Stimulated activated CD4-positive, alpha-beta T cell treated with anti-CD3 and anti-CD28 coated beads, Interleukin-4, amount 100 ng/mL, for 4 hours (primary cell): ENCODE measurements around the gene CACNB2.
"Not testable (repeated sequence)": the region's sequence is repeated elsewhere in the genome, so short reads cannot be mapped to it uniquely, and the experiment has no call there.

Experiments
- DNase-seq, 2 experiments: peaks; one replicate each; pipeline ENCODE4 v3.0.0-alpha.2; 2020

The CACNB2 gene

DNA sequence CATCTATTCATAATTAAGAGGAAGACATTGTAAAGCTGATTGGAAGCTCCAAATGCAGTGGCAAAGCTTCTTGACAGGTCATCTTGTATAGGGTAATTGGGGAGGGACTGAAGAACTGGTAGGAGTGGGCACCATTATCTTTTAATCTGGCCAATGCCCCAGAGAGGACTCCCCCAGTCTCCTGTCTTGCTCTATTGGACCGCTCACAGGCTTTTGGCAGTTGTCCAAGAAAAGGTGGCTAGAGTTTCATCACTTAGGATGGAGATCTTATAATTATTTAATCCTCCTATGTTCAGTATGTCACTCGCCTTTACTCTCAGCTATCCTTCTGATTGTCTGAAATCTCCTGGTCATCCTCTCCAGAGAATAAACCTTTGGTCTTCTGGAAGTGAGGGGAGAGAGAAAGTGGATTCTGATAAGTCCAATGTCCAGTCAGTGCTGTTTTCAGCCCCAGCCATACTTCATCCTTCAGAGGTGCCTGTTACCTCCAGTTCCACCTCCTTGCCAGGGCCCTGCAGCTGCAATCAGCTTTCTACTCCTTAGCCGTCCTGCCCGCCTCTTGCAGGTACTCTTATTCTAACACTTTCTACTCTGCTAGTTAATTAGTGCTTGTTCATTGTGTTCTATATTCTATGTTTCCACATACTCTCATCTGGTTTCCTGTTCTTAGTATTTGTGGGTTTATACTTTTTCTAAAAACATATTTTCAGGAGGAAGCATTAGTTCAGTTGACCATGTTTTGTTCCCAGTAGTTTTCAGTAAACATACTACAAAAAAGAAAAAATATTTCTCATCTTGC is 269.6 kb downstream of the CACNB2 start:
- no peak for DNase-seq

DNA sequence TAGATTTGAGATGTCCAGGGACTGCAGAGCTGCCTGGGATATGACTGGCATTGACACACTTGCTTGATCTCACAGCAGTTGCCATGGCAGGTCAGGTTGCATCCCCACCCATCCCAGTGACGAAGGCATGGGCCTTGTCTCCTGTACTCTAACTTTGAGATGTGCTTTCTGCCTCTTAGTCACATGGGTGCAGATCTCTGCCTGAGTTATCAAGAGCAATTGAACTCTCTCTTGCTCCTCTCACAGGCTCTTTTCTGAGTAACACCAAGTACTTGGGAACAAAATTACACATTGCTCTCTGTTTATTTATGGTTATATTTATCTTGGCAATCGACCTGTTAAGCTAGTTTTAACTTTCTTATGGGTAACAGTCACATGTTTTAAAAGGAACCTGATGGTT is 273.8 kb downstream of the CACNB2 start:
- no peak for DNase-seq

DNA sequence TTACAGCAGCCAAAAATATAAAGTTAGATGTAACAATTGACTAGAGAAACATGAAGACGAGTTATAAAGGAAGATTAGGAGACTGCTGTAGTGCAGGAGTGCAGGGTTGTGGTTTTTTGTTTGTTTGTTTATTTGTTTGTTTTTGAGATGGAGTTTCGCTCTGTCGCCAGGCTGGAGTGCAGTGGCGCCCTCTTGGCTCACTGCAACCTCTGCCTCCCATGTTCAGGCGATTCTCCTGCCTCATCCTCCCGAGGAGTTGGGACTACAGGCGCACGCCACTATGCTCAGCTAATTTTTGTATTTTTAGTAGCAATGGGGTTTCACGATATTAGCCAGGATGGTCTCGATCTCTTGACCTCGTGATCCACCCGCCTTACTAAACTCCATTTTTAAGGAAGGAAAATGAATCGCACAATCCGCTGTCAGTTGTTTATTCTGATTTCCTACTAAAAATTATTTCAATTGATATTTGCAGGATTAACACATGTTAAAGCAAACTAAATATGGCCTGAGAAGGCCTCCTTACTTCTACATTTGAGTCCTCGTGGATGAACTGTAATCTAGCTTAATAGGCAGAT is 277.8 kb downstream of the CACNB2 start:
- DNase-seq, result no peak

DNA sequence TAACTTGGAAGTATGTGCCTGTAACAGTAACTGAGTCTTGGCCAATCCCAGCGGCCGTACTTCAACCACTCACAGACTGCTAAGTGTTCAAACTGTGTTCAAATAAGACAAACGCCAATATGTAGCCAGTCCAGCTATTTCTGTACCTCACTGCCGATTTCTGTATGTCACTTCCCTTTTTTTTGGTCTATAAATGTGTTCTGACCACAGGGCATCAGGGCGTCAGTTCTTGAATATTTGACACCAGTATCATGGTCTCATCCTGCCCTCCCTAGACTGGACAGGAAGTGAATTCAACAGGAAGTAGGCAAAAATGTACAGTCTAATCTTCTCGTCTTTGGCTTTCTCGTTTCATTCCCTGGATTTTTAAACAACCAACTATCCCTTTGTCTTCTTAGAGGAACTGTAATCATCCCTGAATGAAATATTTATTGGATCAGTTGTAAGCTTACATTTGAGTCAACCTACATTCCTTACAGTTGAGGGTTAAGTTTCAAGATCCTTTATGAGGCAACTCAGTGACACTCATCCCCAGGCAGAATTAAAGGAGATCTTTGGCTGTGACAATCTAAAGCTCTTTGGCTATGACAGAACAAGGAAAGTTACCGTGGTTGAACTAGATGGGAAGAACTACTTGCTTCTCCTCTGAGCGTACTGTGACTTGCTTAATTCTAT is 278.5 kb downstream of the CACNB2 start:
- no peak for DNase-seq

DNA sequence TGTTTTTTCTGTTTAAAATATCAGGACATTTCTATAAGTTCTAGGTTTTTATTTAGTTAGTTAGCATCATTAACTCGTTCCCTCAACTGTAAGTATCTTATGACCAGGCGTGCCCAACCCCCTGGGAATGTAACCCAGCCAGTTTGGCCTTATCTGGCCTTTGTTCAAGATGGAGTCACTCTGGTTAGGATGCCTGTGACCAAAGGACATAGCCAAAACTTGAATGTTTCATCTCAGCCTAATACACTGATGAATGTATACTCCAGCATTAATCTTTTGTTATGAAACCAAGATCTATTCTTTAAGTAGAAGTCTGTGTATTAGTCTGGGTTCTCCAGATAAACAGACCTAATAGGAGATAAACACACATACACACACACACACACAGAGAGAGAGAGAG is 279.7 kb downstream of the CACNB2 start:
- no peak for DNase-seq

DNA sequence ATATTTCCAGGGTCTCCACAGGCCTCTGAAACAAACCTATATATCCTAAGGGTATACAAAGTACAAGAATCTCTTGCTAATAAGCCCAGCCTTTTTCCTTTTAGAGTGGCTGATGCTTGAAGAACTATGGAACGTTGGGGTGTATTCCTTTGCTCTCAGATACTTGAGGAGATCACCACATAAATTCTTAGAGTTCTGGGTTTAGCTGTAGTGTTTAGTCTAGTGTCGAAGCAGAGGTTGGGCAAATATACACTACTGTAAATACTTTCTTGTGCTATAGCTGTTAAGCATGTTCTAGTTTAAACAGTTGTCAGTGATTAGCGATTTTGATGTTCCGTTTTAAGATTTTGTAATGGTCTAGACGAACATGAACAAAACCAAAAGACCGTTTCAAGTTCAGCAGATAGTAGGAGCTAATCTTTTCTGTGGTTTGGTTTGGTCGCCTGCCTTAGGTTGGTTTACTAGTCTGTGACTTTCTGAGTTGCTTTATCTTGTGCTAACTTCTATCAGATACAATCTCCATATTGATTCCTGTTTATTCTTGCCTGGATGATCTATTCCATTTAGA is 281.6 kb downstream of the CACNB2 start:
- no peak for DNase-seq

DNA sequence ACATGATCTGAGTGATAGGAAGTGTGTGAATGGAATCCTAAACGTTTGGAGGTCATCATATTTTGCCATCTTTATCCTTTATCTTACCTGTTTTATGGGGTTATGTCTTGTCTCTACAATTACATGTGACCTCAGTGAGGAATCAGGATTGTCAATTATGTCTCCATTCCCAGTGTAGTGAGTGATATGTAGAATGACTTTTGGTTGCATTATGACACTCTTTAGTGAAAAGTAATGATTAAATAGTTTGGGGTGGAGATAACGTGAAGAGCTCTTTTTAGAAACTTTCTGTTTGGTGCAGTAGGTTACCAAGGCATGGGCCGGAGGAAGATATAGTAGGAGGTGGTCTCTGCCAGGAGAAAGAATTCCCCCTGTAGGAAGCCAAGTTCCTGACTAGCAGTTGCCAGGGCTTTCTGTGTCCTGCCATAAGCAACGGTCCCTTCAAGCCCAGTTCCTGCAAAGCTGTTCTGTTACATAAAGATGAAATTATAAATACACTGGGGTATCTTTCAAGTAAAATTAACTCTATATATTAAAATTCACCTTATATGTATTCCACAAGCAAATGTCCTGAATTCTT is 282.9 kb downstream of the CACNB2 start:
- DNase-seq, result no peak

DNA sequence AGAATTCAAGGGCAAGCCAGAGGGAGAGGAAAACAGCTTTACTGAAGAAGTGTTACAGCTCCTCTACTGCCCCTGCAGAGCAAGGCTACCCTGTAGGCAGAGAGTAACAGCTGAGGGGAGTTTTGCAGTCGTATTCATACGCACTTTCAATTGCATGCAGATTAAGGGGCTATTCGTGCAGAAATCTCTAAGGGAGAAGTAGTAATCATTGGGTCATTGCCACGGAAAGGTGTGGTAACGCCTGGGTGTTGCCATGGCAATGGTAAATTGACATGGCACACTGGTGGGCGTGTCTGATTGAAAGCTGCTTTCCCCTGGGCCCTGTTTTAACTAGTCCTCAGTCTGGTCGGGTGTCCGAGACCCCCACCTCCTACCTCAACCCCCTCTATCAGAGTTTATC is 284.0 kb downstream of the CACNB2 start:
- DNase-seq, result no peak

DNA sequence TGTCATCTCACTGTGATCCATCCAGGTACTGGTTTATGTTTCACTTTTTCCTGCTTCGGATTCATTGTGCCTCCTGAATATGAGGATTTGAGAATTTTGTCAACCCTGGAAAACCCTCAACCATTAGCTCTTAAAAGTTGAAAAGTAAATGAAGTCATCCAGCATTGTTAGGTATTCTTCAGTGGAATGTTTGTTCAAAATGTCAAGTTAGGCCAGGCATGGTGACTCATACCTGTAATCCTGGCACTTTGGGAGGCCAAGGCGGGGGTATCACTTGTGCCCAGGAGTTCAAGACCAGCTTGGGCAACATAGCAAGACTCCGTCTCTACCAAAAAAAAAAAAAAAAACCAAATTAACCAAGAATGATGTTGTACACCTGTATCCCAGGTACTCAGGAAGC is 289.1 kb downstream of the CACNB2 start:
- DNase-seq, result no peak

DNA sequence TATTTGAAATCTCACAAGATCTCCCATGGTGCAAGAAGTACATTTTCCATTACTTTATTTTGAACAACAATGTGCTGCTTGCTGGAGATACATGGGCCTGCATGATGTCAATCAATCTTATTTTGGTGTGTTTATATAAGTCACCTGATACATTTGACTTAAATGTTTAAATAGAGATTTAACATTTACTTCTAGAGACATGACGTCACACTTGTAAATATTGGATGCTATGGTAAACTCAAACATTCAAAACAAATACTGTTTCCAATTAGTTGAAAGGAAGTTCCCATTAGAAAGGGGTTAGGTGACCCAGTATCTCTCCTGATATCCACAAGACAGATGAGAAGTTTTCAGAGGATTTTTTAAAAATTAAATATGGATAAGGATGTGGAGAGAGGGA is 296.7 kb downstream of the CACNB2 start:
- DNase-seq, result no peak

DNA sequence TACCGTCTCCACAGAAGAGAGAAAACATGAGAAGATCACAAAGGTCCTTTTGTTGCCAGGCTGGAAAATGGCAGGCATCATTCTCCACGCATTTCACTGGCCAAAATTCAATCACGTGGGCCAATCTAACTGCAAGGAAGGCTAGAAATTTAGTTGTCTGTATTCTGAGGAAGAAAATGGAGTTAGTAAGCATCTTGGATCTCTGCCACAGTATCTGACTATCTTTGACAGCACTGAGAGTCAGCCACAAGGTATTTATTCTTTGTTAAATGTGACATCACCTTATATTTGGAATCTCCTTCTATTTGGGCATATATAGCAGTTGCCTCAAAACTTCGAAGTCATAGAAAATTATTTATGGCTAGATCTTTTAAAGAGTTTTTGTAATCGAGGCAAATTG is 297.3 kb downstream of the CACNB2 start:
- DNase-seq, result no peak

DNA sequence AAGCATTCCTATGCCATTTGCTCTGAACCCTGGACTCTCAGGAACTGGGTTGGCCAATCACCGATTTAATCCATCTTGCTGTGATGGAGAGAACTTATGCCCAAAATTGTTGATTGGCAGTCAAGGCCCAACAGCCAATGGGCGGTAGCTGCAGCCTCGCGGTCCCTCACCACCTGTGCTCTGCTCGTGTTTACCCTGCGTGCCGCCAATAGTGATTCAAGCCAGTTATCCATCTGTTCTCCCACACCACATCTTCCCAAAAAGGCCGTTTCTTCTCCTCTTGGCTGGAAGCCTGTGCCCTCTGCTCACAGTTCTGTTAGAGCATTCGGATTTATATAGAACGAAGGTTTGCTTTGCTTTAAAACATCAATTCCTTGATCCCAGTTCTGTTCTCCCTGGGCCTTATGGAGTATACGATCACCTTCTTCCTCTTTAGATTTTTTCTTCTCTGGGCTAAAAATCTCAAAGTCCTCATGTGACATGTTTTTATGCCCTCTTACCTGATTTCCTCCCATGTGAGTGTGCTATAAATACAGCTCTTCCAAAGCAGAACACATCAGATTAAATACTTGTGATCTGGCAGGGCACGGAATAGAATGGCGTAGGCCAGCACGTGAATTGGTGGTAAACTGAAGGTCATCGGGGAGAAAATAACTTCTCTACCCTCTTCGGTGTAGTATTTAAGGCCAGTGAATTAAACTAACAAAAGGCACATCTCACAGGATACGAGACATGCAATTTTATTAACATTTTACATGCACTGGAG is 298.3 kb downstream of the CACNB2 start:
- DNase-seq, result no peak

DNA sequence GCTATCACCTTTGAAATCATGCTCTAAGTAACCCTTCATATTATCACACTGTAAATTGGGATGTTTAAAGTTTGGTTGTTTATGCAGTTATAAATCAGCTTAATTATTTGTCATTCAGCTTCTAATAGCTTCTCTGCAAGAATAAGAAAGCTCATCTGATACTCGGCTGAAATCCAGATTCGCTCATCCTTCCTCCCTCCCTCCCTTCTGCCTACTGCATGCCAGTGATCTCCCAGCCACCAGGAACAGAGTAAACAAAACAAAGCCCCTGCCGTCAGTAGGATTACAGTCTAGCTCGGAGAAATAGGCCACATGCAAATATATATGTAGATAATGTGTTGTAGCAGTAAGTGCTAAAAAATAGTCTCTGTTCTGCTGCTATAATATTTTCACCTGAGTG is 299.4 kb downstream of the CACNB2 start:
- no peak for DNase-seq

DNA sequence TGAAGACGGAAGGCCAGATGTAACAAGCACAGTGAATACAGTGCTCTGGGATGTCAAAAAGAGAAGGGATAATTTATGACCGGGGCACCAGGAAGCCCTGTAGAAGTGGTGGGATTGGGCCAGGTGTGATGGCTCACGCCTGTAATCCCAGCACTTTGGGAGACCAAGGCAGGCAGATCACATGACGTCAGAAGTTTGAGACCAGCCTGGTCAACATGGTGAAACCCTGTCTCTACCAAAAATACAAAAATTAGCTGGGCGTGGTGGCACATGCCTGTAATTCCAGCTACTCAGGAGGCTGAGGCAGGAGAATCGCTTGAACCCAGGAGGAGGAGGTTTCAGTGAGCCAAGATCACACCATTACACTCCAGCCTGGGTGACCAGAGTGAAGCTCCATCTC is 305.4 kb downstream of the CACNB2 start:
- DNase-seq, result not testable (repeated sequence)

DNA sequence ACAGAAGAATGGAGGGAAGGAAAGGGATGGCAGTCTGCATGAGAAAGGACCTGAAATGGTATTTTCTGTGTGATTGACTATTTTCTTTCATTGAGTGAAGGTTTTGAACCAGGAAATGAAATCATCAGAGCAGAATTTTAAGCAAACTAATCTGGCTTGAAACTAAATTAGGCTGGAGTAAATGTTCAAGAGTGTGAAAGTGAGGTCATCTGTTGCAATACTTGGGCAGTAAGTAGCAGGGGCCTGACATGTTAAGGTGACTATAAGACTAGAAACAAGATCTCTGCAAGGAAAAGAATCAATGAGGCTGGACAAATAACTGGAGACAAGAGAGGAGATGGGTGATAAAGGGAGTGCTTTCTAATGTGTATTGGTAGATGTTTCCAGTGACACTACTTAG is 306.0 kb downstream of the CACNB2 start:
- no peak for DNase-seq

DNA sequence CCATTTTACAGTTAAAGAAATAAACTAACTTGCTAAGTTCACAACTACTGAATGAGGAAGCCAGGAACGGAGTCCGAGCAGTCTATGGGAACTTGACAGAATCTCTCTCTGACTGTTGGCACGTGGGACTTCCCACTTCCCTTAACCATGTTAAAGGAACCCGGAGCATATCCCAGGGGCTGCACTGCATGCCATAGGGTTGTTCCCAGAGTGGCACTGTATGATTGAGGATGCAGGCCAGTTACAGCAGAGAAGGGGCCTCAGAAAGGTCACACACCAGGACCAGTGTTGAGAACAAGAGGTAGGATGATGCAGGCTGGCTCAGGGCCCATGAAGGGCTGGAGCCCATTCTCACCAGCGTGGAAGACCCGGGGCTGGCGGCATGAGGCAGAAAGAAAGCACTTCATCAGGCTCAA is 309.4 kb downstream of the CACNB2 start:
- no peak for DNase-seq

DNA sequence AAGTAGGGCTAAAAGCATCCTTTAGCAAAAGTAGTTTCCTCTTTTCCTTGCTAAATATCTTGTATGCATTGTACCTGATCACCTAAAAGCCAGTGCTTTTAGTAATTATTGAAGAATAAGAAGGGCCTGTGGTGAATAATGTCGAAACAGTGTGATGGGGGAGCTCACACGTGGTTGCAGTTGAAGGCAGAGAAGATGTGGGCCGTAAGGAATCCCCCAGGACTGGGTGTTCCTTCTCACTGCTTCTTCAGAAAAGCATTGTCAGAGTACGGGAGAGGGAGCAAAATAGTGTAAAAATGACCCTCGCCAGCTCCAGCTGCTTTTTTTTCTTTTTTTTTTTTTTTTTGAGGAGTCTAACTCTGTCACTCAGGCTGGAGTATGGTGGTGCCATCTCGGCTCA is 310.1 kb downstream of the CACNB2 start:
- no peak for DNase-seq

DNA sequence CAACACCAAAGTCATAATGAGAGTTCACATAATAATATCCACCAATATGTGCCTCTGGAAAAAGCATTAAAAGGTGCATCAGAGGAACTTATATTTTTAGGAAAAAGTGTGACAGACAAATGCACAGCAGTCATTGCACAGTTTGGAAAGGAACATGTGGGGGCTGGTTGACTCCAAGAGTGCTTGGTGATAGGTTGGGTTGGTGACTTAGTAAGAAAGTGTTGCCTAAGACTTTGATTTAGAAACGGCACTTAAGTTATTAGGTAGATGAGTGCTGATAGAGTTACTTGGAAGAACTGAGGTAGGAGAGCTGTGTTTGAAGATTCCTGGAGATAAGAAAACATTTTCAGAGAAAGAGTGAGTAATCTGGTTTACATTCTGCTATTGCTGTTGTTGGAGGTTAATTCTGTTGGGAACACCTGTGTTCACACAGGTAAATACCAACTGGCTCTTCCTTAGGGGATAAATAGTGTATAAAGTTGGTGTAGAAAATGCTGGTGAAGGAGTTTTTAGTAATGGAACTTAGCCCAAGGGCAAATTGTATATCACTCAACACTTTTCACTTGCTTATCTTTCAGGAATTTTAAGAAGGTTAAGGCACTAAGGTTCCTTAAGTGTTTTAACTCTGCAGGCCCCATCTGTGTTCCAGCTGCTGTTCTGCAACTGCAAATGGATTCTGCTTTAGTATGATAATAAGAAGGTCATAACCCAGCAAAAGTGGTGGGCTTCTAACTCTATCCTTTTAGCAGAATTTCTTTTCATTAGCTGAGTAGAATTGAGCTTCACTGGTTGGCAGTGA is 315.1 kb downstream of the CACNB2 start:
- DNase-seq, result no peak

DNA sequence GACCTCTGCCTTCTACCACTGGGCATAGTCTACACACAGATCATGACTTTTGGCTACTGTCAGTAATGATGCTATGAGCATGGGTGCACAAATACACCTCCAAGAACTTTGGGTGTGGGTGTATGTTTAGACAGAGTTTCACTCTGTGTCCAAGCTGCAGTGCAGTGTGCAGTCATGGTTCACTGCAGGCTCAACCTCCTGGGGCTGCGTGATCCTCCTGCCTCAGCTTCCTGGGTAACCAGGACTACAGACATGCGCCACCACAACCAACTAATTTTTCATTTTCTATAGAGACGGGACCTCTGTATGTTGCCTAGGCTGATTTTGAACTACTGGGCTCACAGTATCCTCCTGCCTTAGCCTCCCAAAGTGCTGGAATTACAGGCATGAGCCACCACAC is 316.8 kb downstream of the CACNB2 start:
- DNase-seq, result no peak

DNA sequence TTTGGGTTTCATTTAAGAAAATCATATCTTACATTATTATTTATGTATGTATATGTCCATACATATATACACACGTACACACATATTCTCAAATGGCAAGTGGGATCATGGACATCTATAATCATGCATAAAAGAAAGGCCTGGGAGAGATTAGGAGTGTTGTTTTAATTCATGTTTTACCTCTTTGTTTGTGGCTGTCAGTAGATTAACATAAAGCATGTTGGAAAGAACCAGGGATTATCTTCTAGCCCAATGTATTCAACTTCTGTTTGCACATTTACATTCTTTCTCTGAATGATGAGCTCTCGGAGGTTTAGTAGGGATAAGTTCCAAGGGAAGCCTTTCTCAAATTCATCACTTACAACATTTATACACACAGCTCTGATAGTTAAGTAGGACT is 319.8 kb downstream of the CACNB2 start:
- no peak for DNase-seq

DNA sequence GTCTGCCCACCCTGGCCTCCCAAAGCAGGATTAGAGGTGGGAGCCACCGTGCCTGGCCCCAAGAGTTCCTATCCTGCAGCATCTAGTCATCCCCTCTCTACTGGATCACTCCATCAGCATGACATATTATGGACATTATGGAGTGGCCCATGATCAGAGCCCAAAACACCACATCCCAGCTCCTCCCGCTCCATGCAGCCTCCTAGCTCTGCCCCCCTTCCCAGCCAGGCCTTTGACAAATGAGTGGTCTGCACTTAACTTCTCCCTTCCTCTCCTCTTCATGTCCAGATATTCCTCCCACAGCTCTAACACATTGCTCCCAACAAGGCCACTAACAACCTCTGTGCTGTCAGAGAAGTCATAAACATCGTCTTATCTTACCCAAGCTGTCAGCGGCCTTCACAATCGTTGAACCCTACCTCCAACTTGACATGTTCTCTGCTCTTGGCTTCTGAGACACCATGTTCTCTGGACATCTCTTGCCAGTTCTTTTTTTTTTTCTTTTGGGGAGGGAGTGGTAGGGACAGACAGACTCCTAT is 323.5 kb downstream of the CACNB2 start:
- no peak for DNase-seq

DNA sequence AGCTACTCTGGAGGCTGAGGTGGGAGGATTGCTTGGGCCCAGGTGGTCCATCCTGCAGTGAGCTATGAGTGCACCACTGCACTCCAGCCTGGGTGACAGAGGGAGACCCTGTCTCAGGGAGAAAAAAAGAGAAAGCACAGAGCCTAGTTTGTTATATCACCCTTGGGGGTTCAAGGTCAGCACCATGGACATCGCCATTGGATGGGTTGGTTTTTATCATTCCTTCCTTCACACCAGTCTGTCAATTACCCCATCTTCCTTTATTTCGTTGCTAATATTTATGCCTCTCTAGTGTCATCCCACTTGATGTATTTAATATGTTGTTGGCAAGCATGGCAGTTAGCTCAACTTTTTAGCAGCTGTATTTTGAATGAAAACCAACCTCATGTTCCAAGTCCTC is 328.9 kb downstream of the CACNB2 start:
- no peak for DNase-seq
